IMR-90 (cell line): ENCODE data around the gene HDGFL3. TPM values are rescaled to one million over a fixed set of nuclear protein-coding genes. Genes with fewer than 3 reads are reported as not detected.
"Not testable (repeated sequence)": the region's sequence is repeated elsewhere in the genome, so short reads cannot be mapped to it uniquely, and the experiment has no call there.

Experiments used
- ATAC-seq: fragments of 200-7000 bp; cut with Tn5 transposase; 2 replicates; pipeline ENCODE4 v1.9.1; 2020; ENCODE audit warnings: low read depth, mild to moderate bottlenecking, moderate library complexity
- BruUV-seq: library from RNA; stranded (reverse); fragments of 400-500 nt; replicated peaks from 2 replicates; lab custom pipeline; 2021; lab: Mats Ljungman, UMichigan
- CTCF ChIA-PET: fragments of 300-600 bp; formaldehyde crosslinking; extraction: SDS; loops from one replicate; lab custom pipeline; 2021; ENCODE audit warnings: antibody characterized with exemption; lab: Yijun Ruan, JAX
- POLR2A ChIA-PET: fragments of 300-600 bp; sonication (Branson Sonifier 250); formaldehyde crosslinking; loops from one replicate; lab custom pipeline; 2022; ENCODE audit warnings: antibody characterized with exemption; ENCODE audit not compliant: unreplicated experiment; lab: Charles Lee
- DNase-seq: peaks from one replicate; pipeline ENCODE4 v3.0.0; 2013
- H2AFZ ChIP-seq: replicated peaks from 2 replicates; pipeline ENCODE3; 2013; ENCODE audit warnings: low read length, mild to moderate bottlenecking; ENCODE audit not compliant: poor library complexity
- H2AK5ac ChIP-seq: 2 replicates; pipeline ENCODE4 v1.6.1; 2013; ENCODE audit warnings: low read depth, low read length, inconsistent platforms
- H2AK9ac ChIP-seq: replicated peaks from 2 replicates; pipeline ENCODE3; 2013; ENCODE audit warnings: mild to moderate bottlenecking, low read depth, low read length, moderate library complexity; ENCODE audit not compliant: poor library complexity
- H2BK120ac ChIP-seq: 2 replicates; pipeline ENCODE4 v1.6.1; 2013; ENCODE audit warnings: low read depth, low read length, inconsistent platforms
- H2BK15ac ChIP-seq: 3 replicates; pipeline ENCODE4 v1.6.1; 2013; ENCODE audit warnings: low read depth, low read length, inconsistent platforms
- H2BK20ac ChIP-seq: 2 replicates; pipeline ENCODE4 v1.6.1; 2013; ENCODE audit warnings: low read depth, mild to moderate bottlenecking, inconsistent platforms, low read length, moderate library complexity
- H2BK5ac ChIP-seq: 2 replicates; pipeline ENCODE4 v1.6.1; 2013; ENCODE audit warnings: mild to moderate bottlenecking, low read depth, low read length, inconsistent platforms; ENCODE audit not compliant: poor library complexity, severe bottlenecking
- H3K14ac ChIP-seq: replicated peaks from 2 replicates; pipeline ENCODE4 v1.6.1; 2013; ENCODE audit warnings: low read depth, low read length, inconsistent platforms
- H3K18ac ChIP-seq: 2 replicates; pipeline ENCODE4 v1.6.1; 2013; ENCODE audit warnings: low read depth, low read length, control low read depth
- H3K23ac ChIP-seq: 2 replicates; pipeline ENCODE4 v1.6.1; 2013; ENCODE audit warnings: low read depth, low read length, inconsistent platforms
- H3K27ac ChIP-seq: 2 replicates; pipeline ENCODE4 v1.5.1; 2013; ENCODE audit warnings: mild to moderate bottlenecking, control low read depth, low read length; ENCODE audit not compliant: insufficient read depth
- H3K27me3 ChIP-seq: 2 replicates; pipeline ENCODE4 v1.6.1; 2013; ENCODE audit warnings: low read length; ENCODE audit not compliant: control insufficient read depth, insufficient read depth
- H3K36me3 ChIP-seq: 2 replicates; pipeline ENCODE4 v1.6.1; 2013; ENCODE audit warnings: low read length, mixed read lengths; ENCODE audit not compliant: control insufficient read depth, insufficient read depth
- H3K4ac ChIP-seq: 2 replicates; pipeline ENCODE4 v1.6.1; 2013; ENCODE audit warnings: low read depth, low read length, inconsistent platforms
- H3K4me1 ChIP-seq: 2 replicates; pipeline ENCODE4 v1.6.1; 2013; ENCODE audit warnings: low read length, mixed read lengths; ENCODE audit not compliant: control insufficient read depth, insufficient read depth
- H3K4me2 ChIP-seq: 2 replicates; pipeline ENCODE4 v1.6.1; 2013; ENCODE audit warnings: low read depth, mild to moderate bottlenecking, control low read depth, low read length, moderate library complexity
- H3K4me3 ChIP-seq: 2 replicates; pipeline ENCODE4 v1.5.1; 2013; ENCODE audit warnings: low read depth, mild to moderate bottlenecking, control low read depth, low read length, moderate library complexity; ENCODE audit not compliant: insufficient read depth
- H3K56ac ChIP-seq: 2 replicates; pipeline ENCODE4 v1.6.1; 2013; ENCODE audit warnings: low read length, inconsistent platforms; ENCODE audit not compliant: insufficient read depth; ENCODE audit errors: extremely low read depth
- H3K79me1 ChIP-seq, 2 experiments: 2 replicates each; pipeline ENCODE4 v1.6.1; 2013; ENCODE audit warnings: low read length in 2 of 2, inconsistent platforms in 1 of 2, low read depth in 1 of 2
- H3K9ac ChIP-seq: 2 replicates; pipeline ENCODE4 v1.6.1; 2013; ENCODE audit warnings: low read depth, low read length, control low read depth
- H3K9me1 ChIP-seq: 2 replicates; pipeline ENCODE4 v1.6.1; 2013; ENCODE audit warnings: low read length, inconsistent platforms; ENCODE audit not compliant: insufficient read depth
- H3K9me3 ChIP-seq: 2 replicates; pipeline ENCODE4 v1.6.1; 2013; ENCODE audit warnings: low read length; ENCODE audit not compliant: control insufficient read depth, insufficient read depth
- H4K20me1 ChIP-seq: 2 replicates; pipeline ENCODE4 v1.6.1; 2013; ENCODE audit warnings: low read length, inconsistent platforms; ENCODE audit not compliant: insufficient read depth
- H4K5ac ChIP-seq: 2 replicates; pipeline ENCODE4 v1.6.1; 2013; ENCODE audit warnings: mild to moderate bottlenecking, low read depth, low read length, control low read depth
- H4K8ac ChIP-seq, 2 experiments: 2 replicates each; pipeline ENCODE4 v1.6.1; 2013; ENCODE audit warnings: low read depth in 2 of 2, low read length in 2 of 2, control low read depth in 1 of 2, inconsistent platforms in 1 of 2
- H4K91ac ChIP-seq: 2 replicates; pipeline ENCODE4 v1.6.1; 2013; ENCODE audit warnings: low read depth, low read length, inconsistent platforms; ENCODE audit not compliant: insufficient read depth
- WGBS, 2 experiments: methylation state at CpG; one replicate each; pipeline versions ENCODE4 v1.1.5 to v1.1.7; 2013; ENCODE audit warnings: missing lambda C conversion rate in 2 of 2; ENCODE audit not compliant: insufficient read length in 1 of 2; ENCODE audit errors: extremely low coverage in 2 of 2; 5-methylcytosine and 5-hydroxymethylcytosine counted together
- dilution Hi-C: fragments of 300-500 bp; cut with HindIII; formaldehyde crosslinking; loops from one replicate; pipeline ENCODE4 v1.14.3; 2018; ENCODE audit warnings: low sequenced_read_pairs; ENCODE audit not compliant: unreplicated experiment
- in situ Hi-C: fragments of 300-500 bp; cut with MboI; formaldehyde crosslinking; loops from 3 replicates; pipeline ENCODE4 v1.14.3; 2019; ENCODE audit warnings: low sequenced_read_pairs, inconsistent platforms, mixed read lengths
- intact Hi-C: fragments of 100-400 bp; cut with micrococcal nuclease; formaldehyde crosslinking; loops from 2 replicates; pipeline ENCODE4 v1.10.0; 2022
- polyA plus RNA-seq, 3 experiments: library from polyadenylated mRNA; depleted of rRNA; stranded (reverse); fragments of >200 nt; gene quantifications; 2 replicates each; pipeline ENCODE4 v1.2.3, GENCODE V29; 2012; ENCODE audit warnings: low replicate concordance in 1 of 3
- total RNA-seq: library from RNA; depleted of rRNA; stranded (reverse); fragments of >200 nt; gene quantifications from 2 replicates; pipeline ENCODE4 v1.2.3, GENCODE V29; 2012

Gene HDGFL3
- total and polyA plus RNA-seq, 2 of the 4 experiments (the other 2 are of a cell fraction): 9.5 to 18.1 TPM

DNA sequence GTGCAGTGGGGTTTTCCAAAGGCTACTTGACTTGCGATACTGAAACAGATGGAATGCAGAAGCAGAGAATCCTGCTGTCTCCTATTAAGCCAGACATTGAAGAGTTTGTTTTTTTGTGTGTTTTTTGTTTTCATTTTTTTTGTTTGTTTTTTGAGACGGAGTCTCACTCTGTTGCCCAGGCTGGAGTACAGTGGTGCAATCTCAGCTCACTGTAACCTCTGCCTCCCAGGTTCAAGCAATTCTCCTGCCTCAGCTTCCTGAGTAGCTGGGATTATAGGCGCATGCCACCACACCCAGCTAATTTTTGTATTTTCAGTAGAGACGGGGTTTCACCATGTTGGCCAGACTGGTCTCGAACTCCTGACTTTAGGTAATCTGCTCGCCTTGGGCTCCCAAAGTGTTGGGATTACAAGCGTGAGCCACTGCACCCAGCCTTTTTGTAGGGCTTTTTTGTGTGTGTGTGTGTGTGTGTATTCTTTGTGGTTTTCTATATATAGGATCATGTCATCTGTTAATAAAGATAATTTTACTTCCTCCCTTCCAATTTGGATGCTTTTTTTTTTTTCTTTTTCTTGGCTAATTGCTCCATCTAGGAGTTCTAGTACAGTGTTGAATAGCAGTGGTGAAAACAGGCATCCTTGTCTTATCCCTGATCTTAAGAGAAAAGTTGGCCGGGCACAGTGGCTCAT, 121.6 kb downstream of the HDGFL3 start:
- dilution Hi-C loops, POLR2A ChIA-PET, H2BK5ac ChIP-seq, H3K79me1 ChIP-seq, H3K4me2 ChIP-seq, H3K23ac ChIP-seq, H3K9ac ChIP-seq, H3K9me1 ChIP-seq, H3K4me3 ChIP-seq, CTCF ChIA-PET, intact Hi-C loops, H2BK20ac ChIP-seq, H3K9me3 ChIP-seq, H4K5ac ChIP-seq, H2AFZ ChIP-seq, H3K18ac ChIP-seq, H4K8ac ChIP-seq, in situ Hi-C loops, H4K20me1 ChIP-seq, DNase-seq, BruUV-seq, ATAC-seq, H3K27ac ChIP-seq, H3K56ac ChIP-seq, H3K14ac ChIP-seq, H3K4me1 ChIP-seq, H4K91ac ChIP-seq, H3K36me3 ChIP-seq, H2BK15ac ChIP-seq, H3K4ac ChIP-seq, H3K27me3 ChIP-seq, H2AK9ac ChIP-seq, H2AK5ac ChIP-seq, H2BK120ac ChIP-seq: not testable (repeated sequence)
- WGBS, 2 experiments: 100% methylated on average over 1 of the region's 8 CpGs; no CpG with 5 or more reads in 1 of the 2 experiments

DNA sequence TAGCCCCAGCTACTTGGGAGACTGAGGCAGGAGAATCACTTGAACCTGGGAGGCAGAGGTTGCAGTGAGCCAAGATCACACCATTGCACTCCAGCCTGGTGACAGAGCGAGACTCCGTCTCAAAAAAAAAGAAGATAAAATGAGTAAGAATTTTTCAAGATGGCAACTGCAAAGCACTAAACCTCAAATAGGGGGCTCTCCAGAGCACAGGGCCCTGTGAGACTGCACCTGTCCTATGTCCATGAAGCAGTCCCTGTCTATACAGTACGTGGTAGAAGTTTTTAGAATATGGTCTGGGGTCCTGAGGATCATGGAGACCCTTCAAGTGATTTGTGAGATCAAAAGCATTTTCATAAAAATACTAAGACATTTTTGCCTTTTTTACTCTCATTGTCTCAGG, 122.2 kb downstream of the HDGFL3 start:
- H4K5ac ChIP-seq, H3K27me3 ChIP-seq, H2AFZ ChIP-seq, H2BK5ac ChIP-seq, H3K4me2 ChIP-seq, DNase-seq, intact Hi-C loops, H4K20me1 ChIP-seq, dilution Hi-C loops, POLR2A ChIA-PET, H3K4me1 ChIP-seq, H3K9ac ChIP-seq, H2BK20ac ChIP-seq, BruUV-seq, H4K91ac ChIP-seq, H3K14ac ChIP-seq, H3K27ac ChIP-seq, H3K4ac ChIP-seq, in situ Hi-C loops, H3K18ac ChIP-seq, H3K79me1 ChIP-seq, H3K56ac ChIP-seq, H4K8ac ChIP-seq, H3K9me3 ChIP-seq, H3K4me3 ChIP-seq, H2BK120ac ChIP-seq, H2AK5ac ChIP-seq, CTCF ChIA-PET, H3K23ac ChIP-seq, H2AK9ac ChIP-seq, H3K36me3 ChIP-seq, ATAC-seq, H2BK15ac ChIP-seq, H3K9me1 ChIP-seq: not testable (repeated sequence)
- WGBS, 2 experiments: no CpG with 5 or more reads among the region's 3 CpGs
